ENCODE results near the gene MAN2B2. TPM values are rescaled to one million over a fixed set of nuclear protein-coding genes. Genes with fewer than 3 reads are reported as not detected.

MAN2B2 gene
- total RNA-seq, 1 donor from 2014 or later: 27.5 TPM

GRCh38 chr4:6592804-6593563, 18.0 kb downstream of the MAN2B2 start:
- intact Hi-C loops (cut with micrococcal nuclease): no loop called here

GRCh38 chr4:6594341-6594740, 19.4 kb downstream of the MAN2B2 start:
- intact Hi-C loops (cut with micrococcal nuclease): no loop called here

- intact Hi-C loops (cut with micrococcal nuclease): no loop called here
These were observed 19.9 kb downstream of the MAN2B2 start for GRCh38 chr4:6594826-6595355.

GRCh38 chr4:6595897-6596537, 21.0 kb downstream of the MAN2B2 start:
- intact Hi-C loops (cut with micrococcal nuclease): no loop called here

- intact Hi-C loops (cut with micrococcal nuclease): no loop called here
These were observed 22.0 kb downstream of the MAN2B2 start for GRCh38 chr4:6596948-6597347.

- intact Hi-C loops (cut with micrococcal nuclease): no loop called here
These were observed 23.1 kb downstream of the MAN2B2 start for GRCh38 chr4:6598127-6598526.

GRCh38 chr4:6598641-6599040, 23.7 kb downstream of the MAN2B2 start:
- intact Hi-C loops (cut with micrococcal nuclease): no loop called here

GRCh38 chr4:6601661-6602250, 26.8 kb downstream of the MAN2B2 start:
- intact Hi-C loops (cut with micrococcal nuclease): no loop called here

GRCh38 chr4:6602289-6602688, 27.3 kb downstream of the MAN2B2 start:
- intact Hi-C loops (cut with micrococcal nuclease): no loop called here

- intact Hi-C loops (cut with micrococcal nuclease): no loop called here
These were observed 28.1 kb downstream of the MAN2B2 start for GRCh38 chr4:6603128-6603527.

- intact Hi-C loops (cut with micrococcal nuclease): no loop called here
These were observed 30.1 kb downstream of the MAN2B2 start for GRCh38 chr4:6605114-6605513.

GRCh38 chr4:6605605-6606004, 30.6 kb downstream of the MAN2B2 start:
- intact Hi-C loops (cut with micrococcal nuclease): no loop called here

GRCh38 chr4:6606465-6607235, 31.7 kb downstream of the MAN2B2 start:
- intact Hi-C loops (cut with micrococcal nuclease): no loop called here

- intact Hi-C loops (cut with micrococcal nuclease): no loop called here
These were observed 32.5 kb downstream of the MAN2B2 start for GRCh38 chr4:6607368-6608055.

GRCh38 chr4:6608758-6609414, 33.9 kb downstream of the MAN2B2 start:
- intact Hi-C loops (cut with micrococcal nuclease): no loop called here

GRCh38 chr4:6609415-6610079, 34.6 kb downstream of the MAN2B2 start:
- intact Hi-C loops (cut with micrococcal nuclease): no loop called here

GRCh38 chr4:6610856-6611430, 36.0 kb downstream of the MAN2B2 start:
- intact Hi-C loops (cut with micrococcal nuclease): no loop called here

GRCh38 chr4:6612961-6613675, 38.1 kb downstream of the MAN2B2 start:
- intact Hi-C loops (cut with micrococcal nuclease): no loop called here

All from T-helper 2 cell treated with Interferon-gamma antibody and Interleukin-4, amounts not matched to agents 100 ng/mL and 5 ng/mL, for 36 hours (primary cell).